ENCODE data around the gene ZNF222. TPM values are rescaled to one million over a fixed set of nuclear protein-coding genes. Genes with fewer than 3 reads are reported as not detected.

Gene ZNF222
- total and polyA plus RNA-seq, 2 of the 8 experiments (the other 6 are each of a cell fraction or from before 2014, with no cell fraction given): 1.7 to 3.4 TPM

DNA sequence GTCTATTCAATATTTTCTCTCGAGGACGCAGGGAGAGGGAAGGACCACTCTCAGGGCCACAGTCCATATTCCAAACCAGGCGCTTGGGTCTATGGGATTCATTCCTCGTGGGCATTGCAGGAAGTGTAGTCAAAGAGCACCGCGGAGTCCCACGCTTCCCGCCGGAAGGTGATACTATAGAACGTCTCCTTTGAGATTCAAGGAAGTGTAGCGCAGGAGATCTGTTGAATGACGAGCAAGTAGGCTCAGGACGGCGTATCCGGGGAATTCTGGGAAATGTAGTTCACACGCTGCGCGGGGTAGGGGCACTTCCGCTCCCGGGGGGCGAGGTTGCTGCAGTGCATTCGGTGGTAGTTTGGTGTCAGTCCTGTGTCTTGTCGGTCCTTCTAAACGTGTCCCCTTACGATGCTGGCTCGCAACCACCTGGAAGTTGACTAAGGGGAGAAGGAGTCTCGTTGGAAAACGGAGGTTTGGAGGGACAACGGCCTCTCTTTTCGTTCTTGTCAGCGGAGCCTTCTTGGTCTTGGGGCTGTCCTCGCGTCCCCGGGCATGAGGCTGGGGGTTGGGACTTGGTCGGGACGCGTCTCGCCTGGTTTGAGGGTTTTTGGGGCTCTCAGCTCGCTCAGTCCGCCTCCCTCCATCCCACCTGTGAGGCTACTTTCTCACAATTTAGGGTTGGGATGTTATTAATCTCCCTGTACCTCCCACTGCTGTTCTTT is 46.8 kb downstream of the ZNF222 start, which contains the start of gene ZNF284:
ZNF284 (plus strand) TSS at position 336 of the 719 bp plus-strand sequence. CDS start 4,231 bp downstream, outside the sequence.
- Histone ChIP-seq H3K4ac (replicated peaks; ENCODE audit: insufficient read length, low read depth, low read length) (no peak within 1 kb of the TSS), H3K79me2 (ENCODE audit: control insufficient read depth in 1 of 2, insufficient read depth in 2 of 2, low read length in 2 of 2) (no peaks in the 10 kb centered on the region; a peak in 1 of 4 replicates), H2BK12ac (ENCODE audit: low read depth, low read length) (0 out of 2 replicates have a peak within 1 kb of the TSS, but pooled peaks have one; percentile 29), H3K4me2 (ENCODE audit: insufficient read depth in 1 of 2, low read depth in 2 of 2, low read length in 2 of 2) (peak within 1 kb of the TSS; percentile 83 to 88), H3K9ac (replicated peaks in 1 of 4; ENCODE audit: extremely low read depth in 1 of 4, low read depth in 3 of 4, low read length in 3 of 4) (peak within 1 kb of the TSS in 3 of 4 experiments; percentile 40 to 69 (median 42); a peak in 5 of 7 replicates), H3K9me3 (ENCODE audit: insufficient read depth in 2 of 2, low read depth in 1 of 2, low read length in 1 of 2) (peaks cover 7 to 8% of the 10 kb centered on the region in 2 experiments), H3K4me3 (ENCODE audit: extremely low read depth in 1 of 4, insufficient read depth in 2 of 4, low read depth in 3 of 4, low read length in 4 of 4) (peak within 1 kb of the TSS; percentile 74 to 94 (median 87)), H4K91ac (replicated peaks; ENCODE audit: insufficient read length, low read length) (peak within 1 kb of the TSS; percentile 41), H2AFZ (ENCODE audit: low read length) (peak within 1 kb of the TSS; percentile 99), H2BK5ac (ENCODE audit: low read depth, low read length) (peak within 1 kb of the TSS; percentile 52; the same call in 1 of the 2 replicates), H2BK120ac (replicated peaks; ENCODE audit: low read depth, low read length) (no peak within 1 kb of the TSS), H3K4me1 (replicated peaks in 1 of 4; ENCODE audit: control insufficient read depth in 3 of 4, insufficient read depth in 4 of 4, low read length in 3 of 4) (peaks cover 0 to 1% (median 0%) of the 10 kb centered on the region in 4 experiments; a peak in 2 of 7 replicates), H3K14ac (ENCODE audit: insufficient read length) (no peak within 1 kb of the TSS), H3K27me3 (replicated peaks in 1 of 4; ENCODE audit: control insufficient read depth in 3 of 4, extremely low read depth in 1 of 4, insufficient read depth in 3 of 4, low read length in 3 of 4) (peaks cover 0 to 5% (median 2%) of the 10 kb centered on the region in 4 experiments; a peak in 3 of 7 replicates), H3K27ac (ENCODE audit: low read depth, low read length) (no peak within 1 kb of the TSS; the same call in 1 of the 2 replicates), H2BK20ac (ENCODE audit: low read length) (no peak within 1 kb of the TSS), H3K56ac (replicated peaks; ENCODE audit: insufficient read length, low read depth, low read length) (no peak within 1 kb of the TSS), H3K36me3 (ENCODE audit: control insufficient read depth in 2 of 4, insufficient read depth in 4 of 4, low read length in 3 of 4) (peaks cover 0 to 7% (median 2%) of the 10 kb centered on the region in 4 experiments; a peak in 4 of 8 replicates), H3K18ac (ENCODE audit: extremely low read depth, low read length) (no peak within 1 kb of the TSS; the same call in 1 of the 2 replicates), H4K5ac (ENCODE audit: insufficient read length, low read depth, low read length) (peak within 1 kb of the TSS; percentile 23), H2BK15ac (ENCODE audit: low read length) (no peak within 1 kb of the TSS), H3K23ac (ENCODE audit: insufficient read length) (no peak within 1 kb of the TSS), H4K20me1 (replicated peaks in 1 of 2; ENCODE audit: control insufficient read depth in 1 of 2, insufficient read depth in 2 of 2, low read length in 2 of 2) (no peaks in the 10 kb centered on the region), H3K79me1 (ENCODE audit: low read depth, low read length) (no peaks in the 10 kb centered on the region), H3K23me2 (ENCODE audit: low read depth, low read length) (peaks cover 9% of the 10 kb centered on the region), H2AK5ac (ENCODE audit: low read depth, low read length) (no peak within 1 kb of the TSS; the same call in 1 of the 2 replicates), H4K8ac (ENCODE audit: extremely low read depth, insufficient read depth, low read length) (no peak within 1 kb of the TSS)
- WGBS, 2 experiments (ENCODE audit: extremely low coverage in 1 of 2, insufficient coverage in 1 of 2, insufficient read length in 1 of 2, insufficient replicate concordance in 2 of 2, low coverage in 1 of 2, low lambda C conversion rate in 2 of 2, missing lambda C conversion rate in 1 of 2): 3% methylated on average over 34 of the region's 40 CpGs; no CpG with 5 or more reads in 1 of the 2 experiments
- CTCF ChIA-PET (ENCODE audit: partially characterized antibody): no interaction called here
- FAIRE-seq (peak; percentile 81), DNase-seq (ENCODE audit: low read depth in 1 of 2, low spot score in 2 of 2) (peak; percentile 69 to 86)
- POLR2A ChIA-PET (ENCODE audit: partially characterized antibody): interaction anchor here (1.4 kb wide), 1 partner anchor 40 kb away, joined by 5 read pairs; no protein-coding TSS in a partner anchor
- TF ChIP-seq, protein P1, sequence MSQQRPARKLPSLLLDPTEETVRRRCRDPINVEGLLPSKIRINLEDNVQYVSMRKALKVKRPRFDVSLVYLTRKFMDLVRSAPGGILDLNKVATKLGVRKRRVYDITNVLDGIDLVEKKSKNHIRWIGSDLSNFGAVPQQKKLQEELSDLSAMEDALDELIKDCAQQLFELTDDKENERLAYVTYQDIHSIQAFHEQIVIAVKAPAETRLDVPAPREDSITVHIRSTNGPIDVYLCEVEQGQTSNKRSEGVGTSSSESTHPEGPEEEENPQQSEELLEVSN (IDR thresholded peaks at IDR 0.05): peak; percentile 81
- TF ChIP-seq HDAC6 (IDR thresholded peaks at IDR 0.05; ENCODE audit: low read depth, low read length) (no peak), GABPA (IDR thresholded peaks at IDR 0.05; ENCODE audit: borderline replicate concordance, insufficient read depth, low read length) (peak; percentile 86; the same call in 1 of the 2 replicates), TAF1 (IDR thresholded peaks at IDR 0.05; ENCODE audit: low read depth, low read length) (peak; percentile 70; the same call in 1 of the 2 replicates), TBP (IDR thresholded peaks at IDR 0.05; ENCODE audit: low read depth, low read length) (0 out of 2 replicates have a peak, but pooled peaks have one; percentile 27), SIRT6 (IDR thresholded peaks at IDR 0.05; ENCODE audit: low read length) (no peak), POLR2A (IDR thresholded peaks at IDR 0.05; ENCODE audit: control extremely low read depth in 1 of 2, low read depth in 2 of 2, low read length in 2 of 2) (peak in 1 of 2 experiments; percentile 23; a peak in 1 of 3 replicates), PHF8 (conservative IDR thresholded peaks at IDR 0.05; ENCODE audit: low read depth, low read length) (peak; percentile 35), SIN3A (conservative IDR thresholded peaks at IDR 0.05 in 1 of 2, IDR thresholded peaks at IDR 0.05 in 1 of 2; ENCODE audit: low read depth in 1 of 2, low read length in 2 of 2) (peak; percentile 51 to 70; a peak in 1 of 4 replicates), POLR2AphosphoS5 (IDR thresholded peaks at IDR 0.05; ENCODE audit: low read depth, low read length) (peak; percentile 63; the same call in 1 of the 2 replicates)

Measured in H1 (cell line).